Stimulated activated CD8-positive, alpha-beta memory T cell treated with anti-CD3 and anti-CD28 coated beads, Interleukin-2, amount 100 ng/mL, for 1 hour (primary cell): ENCODE measurements around the gene CHRNB1.
"Not testable (repeated sequence)": the region's sequence is repeated elsewhere in the genome, so short reads cannot be mapped to it uniquely, and the experiment has no call there.

ENCODE experiments used
- DNase-seq, 2 donors: peaks; one replicate each; pipeline ENCODE4 v3.0.0-alpha.2; 2020; ENCODE audit warnings: low read depth in 2 of 2

The CHRNB1 gene

GRCh38 chr17:7466639-7467341 lies 21.9 kb downstream of the CHRNB1 start:
- DNase-seq, result no peak

- DNase-seq, result no peak
These were observed 22.6 kb downstream of the CHRNB1 start for GRCh38 chr17:7467498-7467897.

GRCh38 chr17:7468290-7468689 lies 23.4 kb downstream of the CHRNB1 start:
- no peak for DNase-seq

- no peak for DNase-seq
These were observed 24.0 kb downstream of the CHRNB1 start for GRCh38 chr17:7468804-7469389.

- DNase-seq, result not testable (repeated sequence)
These were observed 25.0 kb downstream of the CHRNB1 start for GRCh38 chr17:7469843-7470242.

GRCh38 chr17:7470457-7470973 lies 25.7 kb downstream of the CHRNB1 start:
- DNase-seq, result not testable (repeated sequence)

GRCh38 chr17:7471729-7472128 lies 26.9 kb downstream of the CHRNB1 start:
- no peak for DNase-seq

GRCh38 chr17:7474767-7475166 lies 29.9 kb downstream of the CHRNB1 start:
- not testable (repeated sequence) for DNase-seq

- no peak for DNase-seq
These were observed 31.0 kb downstream of the CHRNB1 start for GRCh38 chr17:7475764-7476422.

GRCh38 chr17:7476494-7476893 lies 31.6 kb downstream of the CHRNB1 start:
- no peak for DNase-seq

- DNase-seq, result no peak
These were observed 32.1 kb downstream of the CHRNB1 start for GRCh38 chr17:7476951-7477350.

GRCh38 chr17:7477392-7478275 lies 32.8 kb downstream of the CHRNB1 start:
- peak in 1 of 2 donors; percentile 14 for DNase-seq

- DNase-seq, result peak in 1 of 2 donors; percentile 42
These were observed 33.7 kb downstream of the CHRNB1 start for GRCh38 chr17:7478276-7479212.

- DNase-seq, result peak; percentile 52 to 53
These were observed 34.6 kb downstream of the CHRNB1 start, which contains the start of gene ZBTB4 for GRCh38 chr17:7479213-7480088. Gene ZBTB4, minus strand, starts transcription at chr17:7479631. Its CDS starts 12,830 bp downstream, at chr17:7466801.

GRCh38 chr17:7480089-7480384 lies 35.2 kb downstream of the CHRNB1 start:
- DNase-seq, result no peak

GRCh38 chr17:7481275-7481674 lies 36.4 kb downstream of the CHRNB1 start, which contains the start of gene SLC35G6:
Gene SLC35G6, plus strand, starts transcription at chr17:7481446. Its CDS starts 71 bp downstream, at chr17:7481517.
- DNase-seq, result not testable (repeated sequence)

- DNase-seq, result not testable (repeated sequence)
These were observed 37.2 kb downstream of the CHRNB1 start for GRCh38 chr17:7481842-7482741.

- not testable (repeated sequence) for DNase-seq
These were observed 37.9 kb downstream of the CHRNB1 start for GRCh38 chr17:7482742-7483088.
